Adrenal gland (tissue), 5 donors: Measurements from ENCODE around the gene VEGFC.

Experiments
- CTCF ChIP-seq, 6 experiments: fragments of 450-650 bp in 4 of 6; fragments of 200-600 bp in 2 of 6; sonication (generic) in 1 of 6; IDR thresholded peaks; 1 replicate in 5 of 6; 2 replicates in 1 of 6; pipeline versions ENCODE4 v1.5.1 to v1.8.0; 2016 to 2021; ENCODE audit warnings: antibody characterized with exemption in 6 of 6, mild to moderate bottlenecking in 2 of 6, moderate library complexity in 1 of 6
- POLR2A ChIP-seq, 2 donors: fragments of 450-650 bp; IDR thresholded peaks; one replicate each; pipeline ENCODE4 v1.6.1; 2017; ENCODE audit warnings: antibody characterized with exemption in 2 of 2, mild to moderate bottlenecking in 2 of 2, moderate library complexity in 1 of 2
- donor health status: DM: no; HTN: no; CAD: no.

GRCh38 chr4:176774852-176775251, 17.9 kb downstream of the VEGFC start:
- no peak for TF ChIP-seq CTCF (IDR thresholded peaks at IDR 0.05)
- TF ChIP-seq POLR2A (IDR thresholded peaks at IDR 0.05), result no peak
